ENCODE data around the gene SYNDIG1L. TPM values are rescaled to one million over a fixed set of nuclear protein-coding genes. Genes with fewer than 3 reads are reported as not detected.

Gene SYNDIG1L
- total RNA-seq, 3 donors from 2014 or later (not counting 1 experiment from before 2014, with no cell fraction given) = 0.30 TPM; not detected in 2

DNA sequence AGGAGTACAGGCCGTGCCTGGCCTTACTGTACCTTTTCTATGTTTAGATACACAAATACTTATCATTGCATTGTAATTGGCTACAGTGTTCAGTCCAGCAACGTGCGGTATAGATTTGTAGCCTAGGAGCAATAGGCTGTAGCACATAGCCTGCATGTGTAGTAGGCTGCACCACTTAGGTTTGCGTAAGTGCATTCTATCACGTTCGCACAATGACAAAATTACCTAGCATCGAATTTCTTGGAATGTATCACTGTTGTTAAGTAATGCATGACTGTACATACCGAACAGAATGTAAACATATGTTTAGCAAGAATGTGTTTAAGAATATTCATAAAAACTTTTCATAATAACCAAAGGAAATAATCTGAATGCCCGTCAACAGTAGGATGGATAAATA is 45.8 kb downstream of the SYNDIG1L start:
- 96% methylated on average over 7 of the region's 9 CpGs for WGBS (ENCODE audit: insufficient coverage)
- no peak overlapping the region for H3K4me3 Mint-ChIP-seq

GRCh38 chr14:74377976-74378690 is 47.9 kb downstream of the SYNDIG1L start:
- no peak for TF ChIP-seq CTCF (IDR thresholded peaks at IDR 0.05)
- H3K27me3 ChIP-seq (ENCODE audit: control insufficient read depth, insufficient read depth, low read length) = no peaks in the 10 kb centered on the region
- H3K9me3 ChIP-seq (ENCODE audit: control insufficient read depth, insufficient read depth, low read length) = no peaks in the 10 kb centered on the region
- Mint-ChIP-seq H3K9me3 (no peaks in the 10 kb centered on the region), H3K27ac (no peak overlapping the region), H3K4me3 (no peak overlapping the region), H3K27me3 (ENCODE audit: low read depth in 2 of 2) (peaks cover 2 to 5% of the 10 kb centered on the region in 2 donors), H3K4me1 (no peaks in the 10 kb centered on the region), H3K36me3 (no peaks in the 10 kb centered on the region)
- no peaks in the 10 kb centered on the region for H3K36me3 ChIP-seq (ENCODE audit: control insufficient read depth, insufficient read depth, low read length)
- no peak overlapping the region for H3K27ac ChIP-seq (ENCODE audit: low read length)
- intact Hi-C loops (cut with micrococcal nuclease) = no loop called here
- WGBS (ENCODE audit: insufficient coverage) = 94% methylated on average over 38 of the region's 38 CpGs
- no peak for DNase-seq
- no peaks in the 10 kb centered on the region for H3K4me1 ChIP-seq (ENCODE audit: control insufficient read depth, insufficient read depth, low read length)
- ATAC-seq = no peak
- H3K4me3 ChIP-seq (ENCODE audit: low read length) = no peak overlapping the region

More for the DNA sequence above, 45.8 kb downstream of the SYNDIG1L start:
- no peak overlapping the region for H3K4me3 ChIP-seq (ENCODE audit: low read length)
- no peaks in the 10 kb centered on the region for H3K4me1 ChIP-seq (ENCODE audit: control insufficient read depth, insufficient read depth, low read length)
- no peaks in the 10 kb centered on the region for H3K9me3 ChIP-seq (ENCODE audit: control insufficient read depth, insufficient read depth, low read length)
- ATAC-seq (no peak), DNase-seq (no peak)
- intact Hi-C loops (cut with micrococcal nuclease) = no loop called here
- no peak overlapping the region for H3K27ac Mint-ChIP-seq
- H3K4me1 Mint-ChIP-seq = no peaks in the 10 kb centered on the region
- no peaks in the 10 kb centered on the region for H3K36me3 Mint-ChIP-seq
- no peak overlapping the region for H3K27ac ChIP-seq (ENCODE audit: low read length)
- no peak for TF ChIP-seq CTCF (IDR thresholded peaks at IDR 0.05)
- H3K27me3 ChIP-seq (ENCODE audit: control insufficient read depth, insufficient read depth, low read length) = no peaks in the 10 kb centered on the region
- H3K27me3 Mint-ChIP-seq (ENCODE audit: low read depth in 2 of 2) = peaks cover 9 to 11% of the 10 kb centered on the region in 2 donors
- no peaks in the 10 kb centered on the region for H3K36me3 ChIP-seq (ENCODE audit: control insufficient read depth, insufficient read depth, low read length)
- H3K9me3 Mint-ChIP-seq = no peaks in the 10 kb centered on the region

DNA sequence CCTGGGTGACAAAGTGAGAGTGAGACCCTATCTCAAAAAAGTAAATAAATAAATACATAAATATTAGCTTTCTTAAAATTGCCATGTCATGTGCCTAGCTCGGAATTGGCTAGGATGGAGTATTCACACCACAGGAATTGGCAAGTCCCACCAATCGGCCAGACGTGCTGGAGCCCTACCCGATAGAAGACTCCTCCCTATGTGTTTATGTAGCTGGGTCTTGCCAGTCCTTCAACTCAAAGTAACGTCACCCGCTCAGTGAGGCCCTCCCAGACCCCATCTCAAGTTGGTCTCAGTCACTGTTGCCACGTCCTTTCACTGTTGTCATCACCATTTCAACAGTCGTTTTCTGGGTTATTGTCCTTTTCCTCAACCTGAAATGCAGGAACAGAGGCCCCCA is 57.6 kb downstream of the SYNDIG1L start:
- Histone ChIP-seq H3K36me3 (ENCODE audit: control insufficient read depth, insufficient read depth, low read length) (no peaks in the 10 kb centered on the region), H3K27me3 (ENCODE audit: control insufficient read depth, insufficient read depth, low read length) (no peaks in the 10 kb centered on the region), H3K27ac (ENCODE audit: low read length) (no peak overlapping the region), H3K4me3 (ENCODE audit: low read length) (no peak overlapping the region), H3K9me3 (ENCODE audit: control insufficient read depth, insufficient read depth, low read length) (no peaks in the 10 kb centered on the region), H3K4me1 (ENCODE audit: control insufficient read depth, insufficient read depth, low read length) (no peaks in the 10 kb centered on the region)
- Mint-ChIP-seq H3K27ac (no peak overlapping the region), H3K36me3 (no peaks in the 10 kb centered on the region), H3K9me3 (no peaks in the 10 kb centered on the region), H3K4me3 (no peak overlapping the region), H3K27me3 (ENCODE audit: low read depth in 2 of 2) (peaks cover 8 to 9% of the 10 kb centered on the region in 2 donors), H3K4me1 (no peaks in the 10 kb centered on the region)
- no peak for DNase-seq
- no peak for ATAC-seq
- intact Hi-C loops (cut with micrococcal nuclease) = loop anchor here (10.0 kb wide), 1 partner anchor 436 kb away; no protein-coding TSS in a partner anchor
- TF ChIP-seq CTCF (IDR thresholded peaks at IDR 0.05) = no peak
- WGBS (ENCODE audit: insufficient coverage) = 87% methylated on average over 8 of the region's 8 CpGs

- ATAC-seq (no peak), DNase-seq (no peak)
- intact Hi-C loops (cut with micrococcal nuclease) = loop anchor here (10.0 kb wide), 1 partner anchor 437 kb away; no protein-coding TSS in a partner anchor
- H3K4me3 ChIP-seq (ENCODE audit: low read length) = no peak overlapping the region
- no peaks in the 10 kb centered on the region for H3K27me3 ChIP-seq (ENCODE audit: control insufficient read depth, insufficient read depth, low read length)
- 92% methylated on average over 6 of the region's 6 CpGs for WGBS (ENCODE audit: insufficient coverage)
- Mint-ChIP-seq H3K9me3 (no peaks in the 10 kb centered on the region), H3K27me3 (ENCODE audit: low read depth in 2 of 2) (peaks cover 8 to 9% of the 10 kb centered on the region in 2 donors), H3K27ac (no peak overlapping the region), H3K4me1 (no peaks in the 10 kb centered on the region), H3K4me3 (no peak overlapping the region), H3K36me3 (no peaks in the 10 kb centered on the region)
- no peak overlapping the region for H3K27ac ChIP-seq (ENCODE audit: low read length)
- no peaks in the 10 kb centered on the region for H3K36me3 ChIP-seq (ENCODE audit: control insufficient read depth, insufficient read depth, low read length)
- H3K4me1 ChIP-seq (ENCODE audit: control insufficient read depth, insufficient read depth, low read length) = no peaks in the 10 kb centered on the region
- TF ChIP-seq CTCF (IDR thresholded peaks at IDR 0.05) = no peak
- no peaks in the 10 kb centered on the region for H3K9me3 ChIP-seq (ENCODE audit: control insufficient read depth, insufficient read depth, low read length)
Measured at GRCh38 chr14:74368026-74368425, 58.0 kb downstream of the SYNDIG1L start.
